ENCODE measurements around the gene FLNC.

DNA sequence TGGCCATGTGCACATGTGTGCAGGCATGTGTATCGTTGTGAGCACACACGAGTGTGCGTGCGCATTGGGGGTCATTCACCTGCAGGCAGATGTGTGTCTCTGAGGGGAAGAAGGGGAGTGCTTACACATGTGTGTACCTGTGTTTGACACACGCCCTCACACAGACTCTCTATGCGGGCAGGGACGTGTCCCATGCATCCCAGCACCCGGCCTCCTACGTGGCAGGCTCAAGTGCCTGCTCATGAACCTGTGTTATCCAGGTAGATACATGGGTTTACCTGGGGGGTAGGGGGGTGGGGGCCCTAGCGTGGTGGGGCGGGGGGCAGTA, 61.7 kb downstream of the FLNC start:
- TF ChIP-seq ARNT (IDR thresholded peaks at IDR 0.05) = no peak
- TF ChIP-seq STAT5B (CRISPR knock-in tag; IDR thresholded peaks at IDR 0.05) = no peak
- TF ChIP-seq ZNF431 (CRISPR knock-in tag; IDR thresholded peaks at IDR 0.05; ENCODE audit: borderline replicate concordance, low read depth) = no peak
